NCI-H2107 treated with DMSO at 0.1 percent for 48 hours (cell line): Measurements from ENCODE around the gene SLC44A5.
"Not testable (repeated sequence)": the region's sequence is repeated elsewhere in the genome, so short reads cannot be mapped to it uniquely, and the experiment has no call there.

Experiments
- DNase-seq: peaks from one replicate; lab custom pipeline; 2025; ENCODE audit not compliant: unreplicated experiment; lab: John Stamatoyannopoulos, UW

SLC44A5 gene

GRCh38 chr1:75522389-75522788 is 88.5 kb downstream of the SLC44A5 start:
- no peak for DNase-seq

- DNase-seq: no peak
Measured at GRCh38 chr1:75521658-75522057, 89.3 kb downstream of the SLC44A5 start.

GRCh38 chr1:75520862-75521475 is 89.9 kb downstream of the SLC44A5 start:
- DNase-seq: no peak

- DNase-seq: no peak
Measured at GRCh38 chr1:75519651-75520427, 91.1 kb downstream of the SLC44A5 start.

- DNase-seq: no peak
Measured at GRCh38 chr1:75518686-75519085, 92.2 kb downstream of the SLC44A5 start.

GRCh38 chr1:75514270-75514669 is 96.6 kb downstream of the SLC44A5 start:
- DNase-seq: no peak

GRCh38 chr1:75506976-75507375 is 103.9 kb downstream of the SLC44A5 start:
- no peak for DNase-seq

GRCh38 chr1:75503221-75503974 is 107.5 kb downstream of the SLC44A5 start:
- no peak for DNase-seq

GRCh38 chr1:75502776-75503175 is 108.1 kb downstream of the SLC44A5 start:
- no peak for DNase-seq

GRCh38 chr1:75501577-75502295 is 109.2 kb downstream of the SLC44A5 start:
- no peak for DNase-seq

GRCh38 chr1:75492011-75492410 is 118.9 kb downstream of the SLC44A5 start:
- no peak for DNase-seq

GRCh38 chr1:75487399-75487798 is 123.5 kb downstream of the SLC44A5 start:
- DNase-seq: no peak

GRCh38 chr1:75484789-75485188 is 126.1 kb downstream of the SLC44A5 start:
- no peak for DNase-seq

- no peak for DNase-seq
Measured at GRCh38 chr1:75482951-75483350, 128.0 kb downstream of the SLC44A5 start.

- DNase-seq: not testable (repeated sequence)
Measured at GRCh38 chr1:75476486-75476885, 134.4 kb downstream of the SLC44A5 start.

GRCh38 chr1:75475696-75476095 is 135.2 kb downstream of the SLC44A5 start:
- DNase-seq: no peak

GRCh38 chr1:75472971-75473603 is 137.8 kb downstream of the SLC44A5 start:
- no peak for DNase-seq

GRCh38 chr1:75472089-75472970 is 138.6 kb downstream of the SLC44A5 start:
- DNase-seq: no peak

GRCh38 chr1:75471252-75471651 is 139.7 kb downstream of the SLC44A5 start:
- no peak for DNase-seq

- DNase-seq: no peak
Measured at GRCh38 chr1:75470448-75470847, 140.5 kb downstream of the SLC44A5 start.
